ENCODE results near the gene ATMIN.

ATMIN gene

GRCh38 chr16:81061871-81062608 is 26.4 kb downstream of the ATMIN start:
- TF ChIP-seq EZH2 (IDR thresholded peaks at IDR 0.05; ENCODE audit: borderline replicate concordance, low read depth, low read length, severe bottlenecking) (no peak), CTCF (IDR thresholded peaks at IDR 0.05; ENCODE audit: borderline replicate concordance, extremely low read depth, low read length, poor library complexity, severe bottlenecking) (no peak)
- H3K4me2 ChIP-seq (ENCODE audit: insufficient read depth, low read length), result no peak overlapping the region

GRCh38 chr16:81066681-81067080 is 31.0 kb downstream of the ATMIN start:
- H4K20me1 ChIP-seq (ENCODE audit: insufficient read depth, low read length), result no peaks in the 10 kb centered on the region
- H3K36me3 ChIP-seq (ENCODE audit: insufficient read depth, low read length), result no peaks in the 10 kb centered on the region
- H3K9me3 ChIP-seq (ENCODE audit: insufficient read depth, low read length, severe bottlenecking), result no peaks in the 10 kb centered on the region
- H3K79me2 ChIP-seq (ENCODE audit: insufficient read depth, low read length), result no peaks in the 10 kb centered on the region
- H3K27ac ChIP-seq (ENCODE audit: low read length), result no peak overlapping the region
- H3K4me1 ChIP-seq (ENCODE audit: insufficient read depth, low read length), result no peaks in the 10 kb centered on the region
- H3K4me3 ChIP-seq (ENCODE audit: low read depth in 1 of 2, low read length in 2 of 2), result no peak overlapping the region
- ATAC-seq (ENCODE audit: insufficient read depth, low read depth) (no peak), DNase-seq (no peak)
- TF ChIP-seq CTCF (IDR thresholded peaks at IDR 0.05; ENCODE audit: borderline replicate concordance, extremely low read depth, low read length, poor library complexity, severe bottlenecking) (no peak), EZH2 (IDR thresholded peaks at IDR 0.05; ENCODE audit: borderline replicate concordance, low read depth, low read length, severe bottlenecking) (no peak)
- H3K4me2 ChIP-seq (ENCODE audit: insufficient read depth, low read length), result no peak overlapping the region
- no peaks in the 10 kb centered on the region for H3K27me3 ChIP-seq (ENCODE audit: insufficient read depth, low read length, poor library complexity)
- no peak overlapping the region for H2AFZ ChIP-seq (ENCODE audit: low read depth, low read length)
- H3K9ac ChIP-seq (ENCODE audit: low read depth, low read length), result no peak overlapping the region

More at GRCh38 chr16:81061871-81062608, 26.4 kb downstream of the ATMIN start:
- H3K9me3 ChIP-seq (ENCODE audit: insufficient read depth, low read length, severe bottlenecking), result no peaks in the 10 kb centered on the region
- no peaks in the 10 kb centered on the region for H4K20me1 ChIP-seq (ENCODE audit: insufficient read depth, low read length)
- no peaks in the 10 kb centered on the region for H3K27me3 ChIP-seq (ENCODE audit: insufficient read depth, low read length, poor library complexity)
- no peak overlapping the region for H3K4me3 ChIP-seq (ENCODE audit: low read depth in 1 of 2, low read length in 2 of 2)
- no peak for ATAC-seq (ENCODE audit: insufficient read depth, low read depth)
- no peak overlapping the region for H2AFZ ChIP-seq (ENCODE audit: low read depth, low read length)
- H3K4me1 ChIP-seq (ENCODE audit: insufficient read depth, low read length), result no peaks in the 10 kb centered on the region
- no peak for DNase-seq
- no peak overlapping the region for H3K27ac ChIP-seq (ENCODE audit: low read length)
- no peaks in the 10 kb centered on the region for H3K36me3 ChIP-seq (ENCODE audit: insufficient read depth, low read length)
- H3K9ac ChIP-seq (ENCODE audit: low read depth, low read length), result no peak overlapping the region
- no peaks in the 10 kb centered on the region for H3K79me2 ChIP-seq (ENCODE audit: insufficient read depth, low read length)

DNA sequence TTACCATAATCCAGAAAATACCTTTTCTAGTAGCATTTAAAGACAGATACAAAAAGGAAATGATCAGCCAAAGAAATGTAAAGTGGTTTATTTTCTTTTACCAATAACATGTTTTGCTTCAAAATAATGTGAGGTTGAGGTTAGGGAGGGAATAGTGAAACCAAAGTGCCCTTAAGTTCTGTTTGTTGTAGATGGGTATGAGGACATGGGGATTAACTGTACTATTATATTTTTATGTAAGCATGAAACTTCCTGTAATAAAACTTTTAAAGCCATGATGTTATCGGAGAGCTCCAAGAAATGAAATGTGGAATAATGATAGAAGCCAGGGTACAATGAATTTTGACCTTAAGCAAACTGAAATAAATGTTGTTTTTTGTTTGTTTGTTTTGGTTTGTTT is 31.5 kb downstream of the ATMIN start:
- Histone ChIP-seq H3K27me3 (ENCODE audit: insufficient read depth, low read length, poor library complexity) (no peaks in the 10 kb centered on the region), H3K4me3 (ENCODE audit: low read depth in 1 of 2, low read length in 2 of 2) (no peak overlapping the region), H3K79me2 (ENCODE audit: insufficient read depth, low read length) (no peaks in the 10 kb centered on the region), H2AFZ (ENCODE audit: low read depth, low read length) (no peak overlapping the region), H3K4me1 (ENCODE audit: insufficient read depth, low read length) (no peaks in the 10 kb centered on the region), H3K9me3 (ENCODE audit: insufficient read depth, low read length, severe bottlenecking) (no peaks in the 10 kb centered on the region), H4K20me1 (ENCODE audit: insufficient read depth, low read length) (no peaks in the 10 kb centered on the region), H3K36me3 (ENCODE audit: insufficient read depth, low read length) (no peaks in the 10 kb centered on the region), H3K27ac (ENCODE audit: low read length) (no peak overlapping the region), H3K9ac (ENCODE audit: low read depth, low read length) (no peak overlapping the region), H3K4me2 (ENCODE audit: insufficient read depth, low read length) (no peak overlapping the region)
- TF ChIP-seq CTCF (IDR thresholded peaks at IDR 0.05; ENCODE audit: borderline replicate concordance, extremely low read depth, low read length, poor library complexity, severe bottlenecking) (no peak), EZH2 (IDR thresholded peaks at IDR 0.05; ENCODE audit: borderline replicate concordance, low read depth, low read length, severe bottlenecking) (no peak)
- ATAC-seq (ENCODE audit: insufficient read depth, low read depth) (no peak), DNase-seq (no peak)
